HG03571 (cell line): ENCODE data around the gene UGT1A7.
"Not testable (repeated sequence)": the region's sequence is repeated elsewhere in the genome, so short reads cannot be mapped to it uniquely, and the experiment has no call there.

Experiments used
- ATAC-seq: cut with Tn5 transposase; IDR thresholded peaks from one replicate; pipeline ENCODE4 v1.9.1; 2021; ENCODE audit not compliant: unreplicated experiment

UGT1A7 gene

DNA sequence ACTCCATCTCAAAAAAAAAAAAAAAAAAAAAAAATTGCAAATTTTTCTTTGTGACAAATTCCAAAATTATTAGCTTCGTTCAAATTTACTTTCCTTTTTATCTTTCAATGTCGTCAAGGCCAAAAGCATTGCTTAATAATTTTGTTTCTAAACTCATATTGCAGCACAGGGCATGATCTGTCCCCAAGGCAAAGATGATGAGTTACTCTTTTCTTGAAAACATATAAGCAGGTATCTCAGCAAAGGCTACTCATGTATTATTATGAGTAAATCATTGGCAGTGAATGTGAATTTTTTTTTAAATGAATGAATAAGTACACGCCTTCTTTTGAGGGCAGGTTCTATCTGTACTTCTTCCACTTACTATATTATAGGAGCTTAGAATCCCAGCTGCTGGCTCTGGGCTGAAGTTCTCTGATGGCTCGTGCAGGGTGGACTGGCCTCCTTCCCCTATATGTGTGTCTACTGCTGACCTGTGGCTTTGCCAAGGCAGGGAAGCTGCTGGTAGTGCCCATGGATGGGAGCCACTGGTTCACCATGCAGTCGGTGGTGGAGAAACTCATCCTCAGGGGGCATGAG is at the start of gene UGT1A7:
Gene UGT1A7, plus strand, starts transcription at position 381 of the 579 bp plus-strand sequence. Its CDS starts 37 bp downstream, at position 418.
- no peak for ATAC-seq

- ATAC-seq = not testable (repeated sequence)
Measured at GRCh38 chr2:233636306-233636705, 45.4 kb upstream of the UGT1A7 start, which contains the start of gene UGT1A10. TSS of gene UGT1A10 (plus strand) at chr2:233636448. CDS start at chr2:233636523, 75 bp downstream.

DNA sequence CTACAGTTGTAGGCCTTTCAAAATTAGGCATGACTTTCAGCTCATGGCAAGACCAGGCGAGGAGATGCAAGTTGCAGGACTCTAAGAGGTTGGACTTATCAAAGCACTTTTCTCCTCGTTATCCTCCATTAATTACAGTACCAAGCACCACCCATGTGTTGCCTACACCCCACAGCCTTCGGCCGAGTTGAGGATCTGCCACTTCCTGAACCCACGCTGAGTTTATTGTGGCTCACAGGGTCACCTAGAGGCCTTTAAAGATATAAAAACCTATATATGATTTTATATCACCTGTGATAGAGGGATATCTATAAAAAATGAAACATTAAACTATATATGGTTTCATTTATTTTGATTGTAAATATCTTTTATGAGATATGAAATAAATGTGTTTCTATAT is 42.9 kb upstream of the UGT1A7 start:
- no peak for ATAC-seq

GRCh38 chr2:233639860-233640259 is 41.8 kb upstream of the UGT1A7 start:
- ATAC-seq = no peak

- no peak for ATAC-seq
Measured at GRCh38 chr2:233643128-233643527, 38.6 kb upstream of the UGT1A7 start.

GRCh38 chr2:233646033-233646432 is 35.7 kb upstream of the UGT1A7 start:
- ATAC-seq = not testable (repeated sequence)

GRCh38 chr2:233650981-233651380 is 30.7 kb upstream of the UGT1A7 start:
- no peak for ATAC-seq

- no peak for ATAC-seq
Measured at GRCh38 chr2:233651430-233651829, 30.3 kb upstream of the UGT1A7 start.

DNA sequence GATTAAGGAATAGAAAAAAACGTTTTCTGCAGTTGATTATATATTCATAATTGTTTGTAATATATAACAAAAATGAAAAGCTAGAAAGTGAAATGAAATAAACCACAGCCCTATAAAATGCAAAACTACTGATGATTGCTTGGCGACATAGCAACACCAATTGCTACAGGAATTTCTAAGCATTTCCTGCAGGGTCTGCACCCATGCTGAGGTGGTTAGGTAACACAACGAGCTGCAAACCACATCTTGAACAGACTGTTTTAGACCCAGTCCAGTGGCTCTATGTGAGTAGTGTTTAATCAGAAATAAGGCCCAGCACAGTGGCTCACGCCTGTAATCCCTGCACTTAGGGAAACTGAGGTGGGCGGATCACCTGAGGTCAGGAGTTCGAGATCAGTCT is 27.2 kb upstream of the UGT1A7 start:
- ATAC-seq = no peak

DNA sequence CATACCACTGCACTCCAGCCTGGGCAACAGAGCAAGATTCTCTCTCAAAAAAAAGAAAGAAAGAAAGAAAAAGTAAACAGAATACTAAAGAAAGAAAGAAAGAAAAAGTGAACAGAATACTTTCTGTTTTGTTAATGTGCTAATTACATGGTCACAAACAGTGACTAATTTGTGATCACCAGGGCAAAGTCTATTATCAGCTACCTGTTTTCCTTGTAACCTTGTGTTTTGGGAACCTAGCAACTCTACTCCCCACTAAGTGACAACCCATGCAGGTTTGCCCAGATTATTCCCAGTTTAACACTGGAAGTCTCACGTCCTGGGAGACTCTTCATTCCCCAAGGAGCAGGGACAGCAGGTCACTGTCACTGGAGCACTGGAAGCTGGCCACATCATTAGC is 26.7 kb upstream of the UGT1A7 start:
- no peak for ATAC-seq

GRCh38 chr2:233655943-233656342 is 25.8 kb upstream of the UGT1A7 start:
- not testable (repeated sequence) for ATAC-seq

DNA sequence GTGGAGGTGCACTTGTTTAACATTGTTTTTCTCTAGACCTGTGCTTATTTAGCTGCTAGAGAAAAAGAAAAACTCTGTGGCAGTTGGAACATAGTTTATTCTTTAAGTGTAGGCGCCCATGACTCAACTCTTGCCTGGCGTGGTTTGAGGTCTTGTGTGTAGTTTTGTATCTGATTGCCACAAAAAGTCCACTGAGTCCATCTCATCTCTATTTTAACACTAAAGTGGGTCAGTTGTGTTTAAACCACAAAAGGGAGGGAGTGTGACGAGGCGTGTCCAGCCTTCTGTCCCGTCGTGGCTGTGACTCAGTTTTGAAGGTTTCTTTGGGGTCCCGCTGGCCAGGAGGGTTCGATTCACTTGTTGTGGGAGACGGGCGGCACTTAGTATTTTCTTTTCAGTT is 25.3 kb upstream of the UGT1A7 start:
- no peak for ATAC-seq

- ATAC-seq = no peak
Measured at GRCh38 chr2:233658610-233659009, 23.1 kb upstream of the UGT1A7 start.

DNA sequence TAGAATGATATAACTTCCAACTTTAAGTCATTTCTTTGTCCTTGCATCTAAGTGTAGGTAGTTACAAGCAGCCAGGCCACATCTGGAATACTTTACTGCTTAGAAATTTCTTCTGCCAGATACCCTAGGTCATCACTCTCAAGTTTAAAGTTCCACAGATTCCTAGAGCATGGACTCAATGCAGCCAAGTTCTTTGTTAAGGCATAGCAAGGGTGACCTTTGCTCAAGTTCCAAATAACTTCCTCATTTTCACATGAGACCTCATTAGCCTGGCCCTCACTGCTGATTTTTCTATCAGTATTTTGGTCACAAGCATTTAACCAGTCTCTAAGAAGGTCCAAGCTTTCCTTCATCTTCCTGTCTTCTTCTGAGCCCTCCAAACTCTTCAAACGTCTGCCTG is 17.8 kb upstream of the UGT1A7 start:
- no peak for ATAC-seq

DNA sequence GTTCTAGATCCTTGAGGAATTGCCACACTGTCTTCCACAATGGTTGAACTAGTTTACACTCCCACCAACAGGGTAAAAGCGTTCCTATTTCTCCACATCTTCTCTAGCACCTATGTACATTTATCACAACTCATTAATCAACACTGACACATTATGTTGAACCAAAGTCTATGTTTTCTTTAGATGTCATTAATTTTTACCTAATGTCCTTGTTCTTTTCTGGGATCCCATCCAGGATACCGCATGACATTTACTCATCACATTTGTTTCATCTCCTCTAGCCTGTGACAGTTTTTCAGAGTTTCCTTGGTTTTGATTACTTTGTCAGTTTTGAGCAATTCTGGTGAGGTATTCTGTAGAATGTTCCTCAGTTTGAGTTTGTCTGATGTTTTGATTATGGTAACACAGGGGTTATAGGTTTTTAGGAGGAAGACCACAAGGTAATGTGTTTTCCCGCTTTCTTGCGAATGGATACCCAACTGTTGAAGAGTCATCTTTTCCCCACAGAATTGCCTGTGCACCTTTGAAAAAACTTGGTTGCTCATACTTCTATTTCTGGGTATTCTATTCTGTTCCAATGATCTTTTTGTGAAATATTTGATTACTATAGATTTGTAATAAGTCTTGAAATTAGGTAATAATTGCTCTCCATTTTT is 13.0 kb upstream of the UGT1A7 start:
- ATAC-seq = no peak

GRCh38 chr2:233671290-233672161 is 10.2 kb upstream of the UGT1A7 start, which contains the start of gene UGT1A9:
TSS of gene UGT1A9 (plus strand) at chr2:233671898. CDS start at chr2:233671935, 37 bp downstream.
- ATAC-seq = no peak

GRCh38 chr2:233672886-233673285 is 8.8 kb upstream of the UGT1A7 start:
- ATAC-seq = no peak

DNA sequence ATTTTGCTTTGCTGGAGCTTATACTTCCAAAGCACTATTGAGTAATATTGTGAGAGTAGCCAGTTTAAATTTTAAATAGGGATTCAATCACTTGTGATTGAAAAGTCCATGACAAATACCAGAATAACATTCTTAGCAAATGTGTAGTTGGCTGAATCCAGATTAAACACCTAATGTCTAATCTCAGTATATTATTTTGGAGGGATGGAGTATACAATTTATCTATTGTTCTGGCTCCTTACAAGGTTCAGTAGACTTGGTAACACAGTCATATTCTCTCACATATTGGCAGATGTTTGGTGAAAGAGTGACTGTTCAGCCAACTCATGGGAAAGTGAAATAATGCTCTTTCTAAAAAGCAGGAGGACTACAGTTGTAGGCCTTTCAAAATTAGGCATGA is 7.8 kb upstream of the UGT1A7 start:
- no peak for ATAC-seq

- no peak for ATAC-seq
Measured at GRCh38 chr2:233674314-233674713, 7.4 kb upstream of the UGT1A7 start.

- no peak for ATAC-seq
Measured at GRCh38 chr2:233674995-233675394, 6.7 kb upstream of the UGT1A7 start.

DNA sequence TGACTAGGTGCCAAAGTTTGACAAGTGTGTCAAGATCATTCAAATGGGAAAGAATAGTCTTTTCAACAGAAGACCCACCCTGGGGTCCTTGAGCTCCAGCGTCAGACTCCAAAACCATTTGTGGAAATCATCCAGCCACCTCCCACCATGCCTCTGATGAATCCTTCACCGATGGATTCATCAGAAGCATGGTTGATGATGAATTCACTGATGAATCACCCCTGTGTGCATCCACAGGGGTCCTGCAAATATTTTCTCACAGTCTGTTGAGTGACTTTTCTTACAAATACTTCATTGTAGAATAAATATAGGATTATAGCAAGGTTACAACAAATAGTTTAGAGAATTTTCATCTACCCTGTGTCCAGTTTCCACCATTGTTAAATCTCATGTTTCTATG is 5.7 kb upstream of the UGT1A7 start:
- ATAC-seq = no peak

GRCh38 chr2:233679196-233679595 is 2.5 kb upstream of the UGT1A7 start:
- no peak for ATAC-seq
